GM06990 (cell line): ENCODE measurements around the gene CCDC51.
"Not testable (repeated sequence)": the region's sequence is repeated elsewhere in the genome, so short reads cannot be mapped to it uniquely, and the experiment has no call there.

Source experiments
- DNase-seq: peaks from one replicate; pipeline ENCODE4 v3.0.0-alpha.2; 2011; ENCODE audit not compliant: insufficient read length; ENCODE audit errors: extremely low read depth
- H3K27me3 ChIP-seq: replicated peaks from 2 replicates; pipeline ENCODE4 v1.6.0; 2011; ENCODE audit warnings: low read length; ENCODE audit not compliant: control insufficient read depth, insufficient read depth
- H3K36me3 ChIP-seq: 2 replicates; pipeline ENCODE4 v1.5.1; 2011; ENCODE audit warnings: low read length; ENCODE audit not compliant: control insufficient read depth, insufficient read depth
- H3K4me3 ChIP-seq: replicated peaks from 2 replicates; pipeline ENCODE4 v1.5.1; 2011; ENCODE audit warnings: low read depth, mild to moderate bottlenecking, control low read depth, low read length
- CTCF ChIP-seq: IDR thresholded peaks from 2 replicates; pipeline ENCODE4 v1.5.1; 2011; ENCODE audit warnings: low read length, control low read depth, mild to moderate bottlenecking, inconsistent platforms; ENCODE audit not compliant: insufficient read depth, poor library complexity, severe bottlenecking

The CCDC51 gene

GRCh38 chr3:48402907-48403306, 37.0 kb downstream of the CCDC51 start:
- no peak for DNase-seq
- TF ChIP-seq CTCF, result no peak
- no peaks in the 10 kb centered on the region for H3K27me3 ChIP-seq
- no peak overlapping the region for H3K4me3 ChIP-seq
- no peaks in the 10 kb centered on the region for H3K36me3 ChIP-seq

DNA sequence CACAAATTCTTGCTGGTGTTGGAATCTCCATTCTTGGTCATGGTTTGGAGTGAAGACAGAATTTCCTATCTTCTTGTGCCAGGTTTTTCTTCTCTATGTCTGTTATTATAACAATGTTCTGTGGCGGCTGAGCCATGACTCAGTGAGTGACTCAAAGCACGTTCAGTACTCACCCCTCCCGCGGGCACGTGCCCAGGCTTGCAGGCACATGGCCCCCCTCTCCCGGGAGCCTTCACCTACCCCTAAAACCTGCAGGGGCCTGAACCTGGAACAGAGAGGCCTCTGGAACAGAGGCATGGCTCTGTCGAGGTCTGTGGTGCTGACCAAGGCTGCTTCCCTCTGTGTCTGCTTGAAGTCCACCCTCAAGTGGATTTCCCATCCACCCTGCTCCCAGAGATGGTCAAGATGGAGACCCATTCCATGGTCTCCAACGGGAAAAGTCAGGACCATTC, 37.6 kb downstream of the CCDC51 start:
- Histone ChIP-seq H3K36me3 (no peaks in the 10 kb centered on the region), H3K4me3 (no peak overlapping the region), H3K27me3 (no peaks in the 10 kb centered on the region)
- TF ChIP-seq CTCF, result no peak
- no peak for DNase-seq

GRCh38 chr3:48401434-48401901, 38.5 kb downstream of the CCDC51 start:
- H3K36me3 ChIP-seq, DNase-seq, H3K27me3 ChIP-seq, H3K4me3 ChIP-seq: not testable (repeated sequence)

DNA sequence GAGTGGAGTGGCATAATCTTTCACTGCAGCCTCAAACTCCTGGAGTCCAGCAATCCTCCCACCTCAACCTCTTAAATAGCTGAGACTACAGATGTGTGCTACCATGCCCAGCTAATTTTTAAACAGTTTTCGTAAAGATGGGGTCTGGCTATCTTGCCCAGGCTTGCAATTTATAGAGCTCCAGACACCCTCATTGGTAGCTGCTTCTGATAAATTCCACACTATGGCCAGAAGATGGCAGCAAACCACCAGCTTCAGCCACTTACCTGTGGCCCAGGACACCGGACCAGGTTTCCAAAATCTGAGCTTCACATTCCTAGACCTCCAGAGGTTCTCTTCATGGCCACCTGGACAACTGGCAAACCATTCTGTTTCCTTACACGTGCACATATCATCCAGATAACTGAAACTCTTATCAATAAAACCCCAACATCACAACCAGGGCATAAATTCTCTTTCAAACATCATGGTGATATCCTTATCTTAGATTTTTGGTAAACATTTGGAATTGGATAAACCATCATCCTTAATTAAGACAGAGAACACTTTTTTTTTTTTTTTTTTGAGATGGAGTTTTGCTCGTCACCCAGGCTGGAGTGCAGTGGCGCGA, 39.0 kb downstream of the CCDC51 start:
- peak; percentile 71 for TF ChIP-seq CTCF
- H3K27me3 ChIP-seq, result no peaks in the 10 kb centered on the region
- H3K4me3 ChIP-seq, result no peak overlapping the region
- no peaks in the 10 kb centered on the region for H3K36me3 ChIP-seq
- no peak for DNase-seq

- H3K4me3 ChIP-seq, result no peak overlapping the region
- H3K27me3 ChIP-seq, result no peaks in the 10 kb centered on the region
- no peak for DNase-seq
- TF ChIP-seq CTCF, result no peak
- H3K36me3 ChIP-seq, result no peaks in the 10 kb centered on the region
Measured at GRCh38 chr3:48399387-48400172, 40.3 kb downstream of the CCDC51 start.

GRCh38 chr3:48398701-48399386, 41.1 kb downstream of the CCDC51 start:
- Histone ChIP-seq H3K27me3 (no peaks in the 10 kb centered on the region), H3K36me3 (no peaks in the 10 kb centered on the region), H3K4me3 (no peak overlapping the region)
- no peak for TF ChIP-seq CTCF
- DNase-seq, result no peak
